H1 (cell line): ENCODE data around the gene UMOD. TPM values are rescaled to one million over a fixed set of nuclear protein-coding genes. Genes with fewer than 3 reads are reported as not detected.

Source experiments
- RXRA ChIP-seq: IDR thresholded peaks from 2 replicates; pipeline ENCODE4 v1.6.1; 2011; ENCODE audit warnings: low read depth, mild to moderate bottlenecking, low read length, moderate library complexity; ENCODE audit not compliant: insufficient read depth
- SP1 ChIP-seq: IDR thresholded peaks from 2 replicates; pipeline ENCODE4 v1.6.1; 2011; ENCODE audit warnings: low read depth, low read length
- polyA plus RNA-seq, 7 experiments: library from polyadenylated mRNA; depleted of rRNA in 3 of 7; stranded (reverse) in 5 of 7; unstranded in 2 of 7; fragments of >200 nt in 5 of 7; fragments of 200-250 nt in 2 of 7; gene quantifications; 1 replicate in 5 of 7; 2 replicates in 1 of 7; 4 replicates in 1 of 7; pipeline versions ENCODE4 v1.2.1 to v1.2.3, GENCODE V29; 2011 to 2013; ENCODE audit warnings: missing spikeins in 2 of 7, mixed read lengths in 2 of 7
- total RNA-seq: library from RNA; stranded (reverse); fragmentation: NEBNext Ultra II Directional; extraction: Animal tissue kit (Norgen Biotek cat#: 25700); gene quantifications from 2 replicates; pipeline ENCODE4 v1.2.1, GENCODE V29; 2021

UMOD gene
- total and polyA plus RNA-seq, 2 of the 8 experiments (the other 6 are each of a cell fraction or from before 2014, with no cell fraction given): not detected

DNA sequence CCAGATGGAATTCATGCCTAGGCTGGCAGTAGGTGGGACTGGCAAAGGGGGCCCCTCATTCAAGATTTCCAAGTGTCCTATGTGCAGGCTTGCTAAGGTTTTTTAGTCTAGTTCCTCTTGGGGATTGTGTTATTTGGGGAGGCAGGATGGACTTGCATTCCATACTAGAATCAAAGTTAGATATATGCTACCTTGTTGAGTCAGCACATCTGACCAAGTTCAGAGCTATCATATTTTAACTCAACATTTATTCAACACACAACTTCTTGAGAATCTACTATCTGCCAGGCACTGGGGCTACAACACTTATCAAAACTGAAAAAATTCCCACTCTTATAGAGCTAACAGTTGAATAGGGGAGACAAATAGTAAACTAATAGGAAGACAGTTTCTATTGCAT lies 31.9 kb downstream of the UMOD start (continued):
- TF ChIP-seq SP1: no peak
- TF ChIP-seq RXRA: no peak
